AG04450 (cell line): ENCODE data around the gene PRXL2A. TPM values are rescaled to one million over a fixed set of nuclear protein-coding genes. Genes with fewer than 3 reads are reported as not detected.
A peak's percentile ranks its signal among the peaks of the same experiment; 100 is the strongest.

Source experiments
- CTCF ChIA-PET: fragments of 300-600, 350-600 bp; formaldehyde crosslinking; extraction: SDS; loops from one replicate; lab custom pipeline; 2022; ENCODE audit warnings: antibody characterized with exemption, inconsistent platforms; lab: Charles Lee
- POLR2A ChIA-PET: fragments of 350-600 bp; formaldehyde crosslinking; extraction: SDS; loops from one replicate; lab custom pipeline; 2021; ENCODE audit warnings: antibody characterized with exemption, inconsistent platforms; lab: Yijun Ruan, JAX
- DNase-seq: peaks from one replicate; pipeline ENCODE4 v3.0.0-alpha.2; 2011; ENCODE audit warnings: low read depth, low spot score
- H3K27ac ChIP-seq: one replicate; pipeline ENCODE4 v1.5.1; 2012; ENCODE audit warnings: low read depth, low read length, control low read depth
- H3K27me3 ChIP-seq: one replicate; pipeline ENCODE4 v1.6.0; 2012; ENCODE audit warnings: low read length; ENCODE audit not compliant: control insufficient read depth, insufficient read depth
- H3K4me3 ChIP-seq: 2 replicates; pipeline ENCODE4 v1.5.1; 2011; ENCODE audit warnings: mild to moderate bottlenecking, low read depth, low read length, control low read depth
- H3K9me3 ChIP-seq: 2 replicates; pipeline ENCODE4 v1.5.1; 2012; ENCODE audit warnings: low read length; ENCODE audit not compliant: control insufficient read depth, insufficient read depth
- CTCF ChIP-seq: IDR thresholded peaks from 2 replicates; pipeline ENCODE4 v1.5.1; 2011; ENCODE audit warnings: low read depth, low read length, control low read depth, inconsistent platforms
- polyA plus RNA-seq: library from polyadenylated mRNA; depleted of rRNA; stranded (reverse); fragments of >200 nt; gene quantifications from 2 replicates; pipeline ENCODE4 v1.2.3, GENCODE V29; 2011

PRXL2A gene
- polyA plus RNA-seq, 1 experiment = 5.2 TPM

GRCh38 chr10:80453056-80453841 lies 44.9 kb downstream of the PRXL2A start:
- no peak for DNase-seq
- Histone ChIP-seq H3K27ac (peak overlapping the region; percentile 68), H3K4me3 (peak overlapping the region; percentile 59), H3K9me3 (no peaks in the 10 kb centered on the region; the same call in none of the 2 replicates), H3K27me3 (no peaks in the 10 kb centered on the region)
- ChIA-PET POLR2A (interaction anchor here (0.6 kb wide), 2 partner anchors 53 to 56 kb away, joined by 3 to 4 read pairs; no protein-coding TSS in a partner anchor), CTCF (interaction anchor here (0.6 to 5.5 kb wide), 9 partner anchors 9 to 210 kb away, joined by 3 to 43 read pairs (median 4); no protein-coding TSS in a partner anchor)
- TF ChIP-seq CTCF = no peak

- H3K9me3 ChIP-seq = no peaks in the 10 kb centered on the region; the same call in none of the 2 replicates
- peak; percentile 55 for DNase-seq
- no peak for TF ChIP-seq CTCF
- POLR2A ChIA-PET = interaction anchor here (0.6 kb wide), 2 partner anchors 52 to 55 kb away, joined by 3 to 4 read pairs; no protein-coding TSS in a partner anchor
- H3K4me3 ChIP-seq = peak within 1 kb of the TSS; percentile 76
- H3K27ac ChIP-seq = peak within 1 kb of the TSS; percentile 85
- H3K27me3 ChIP-seq = no peaks in the 10 kb centered on the region
- CTCF ChIA-PET = interaction anchor here (0.7 to 5.5 kb wide), 4 partner anchors 9 to 52 kb away, joined by 3 to 43 read pairs (median 8); no protein-coding TSS in a partner anchor
These were observed 45.6 kb downstream of the PRXL2A start, which contains the start of gene TSPAN14 for GRCh38 chr10:80453842-80454512. Gene TSPAN14, plus strand, starts transcription at chr10:80454310. Its CDS starts 34,924 bp downstream, at chr10:80489234.

- Histone ChIP-seq H3K9me3 (no peaks in the 10 kb centered on the region; the same call in none of the 2 replicates), H3K27me3 (no peaks in the 10 kb centered on the region), H3K27ac (peak overlapping the region; percentile 85), H3K4me3 (peak overlapping the region; percentile 76)
- no peak for TF ChIP-seq CTCF
- CTCF ChIA-PET = interaction anchor here (2.2 kb wide), 1 partner anchor 51 kb away, joined by 14 read pairs; no protein-coding TSS in a partner anchor
- POLR2A ChIA-PET = interaction anchor here (0.8 kb wide), 1 partner anchor 51 kb away, joined by 4 read pairs; no protein-coding TSS in a partner anchor
- DNase-seq = no peak
These were observed 46.4 kb downstream of the PRXL2A start for GRCh38 chr10:80454513-80455460.

GRCh38 chr10:80455461-80456349 lies 47.4 kb downstream of the PRXL2A start:
- no peaks in the 10 kb centered on the region; the same call in none of the 2 replicates for H3K9me3 ChIP-seq
- CTCF ChIA-PET = interaction anchor here (1.1 to 2.2 kb wide), 2 partner anchors 11 to 50 kb away, joined by 7 to 14 read pairs; no protein-coding TSS in a partner anchor
- no peak overlapping the region for H3K27ac ChIP-seq
- H3K4me3 ChIP-seq = peak overlapping the region; percentile 76
- no peaks in the 10 kb centered on the region for H3K27me3 ChIP-seq
- POLR2A ChIA-PET = interaction anchor here (0.6 to 0.8 kb wide), 2 partner anchors 11 to 50 kb away, joined by 3 to 4 read pairs; no protein-coding TSS in a partner anchor
- DNase-seq = no peak
- TF ChIP-seq CTCF = no peak
